Right hindlimb (tissue), 1 donor: ENCODE data around the gene KCNC2.
A peak's percentile ranks its signal among the peaks of the same experiment; 100 is the strongest.
"Not testable (repeated sequence)": the region's sequence is repeated elsewhere in the genome, so short reads cannot be mapped to it uniquely, and the experiment has no call there.

ENCODE experiments used
- DNase-seq: peaks from one replicate; pipeline ENCODE4 v3.0.0-alpha.2; 2018

The KCNC2 gene

GRCh38 chr12:75209812-75210138, at the start of gene KCNC2:
TSS of gene KCNC2 (minus strand) at chr12:75209839.
- DNase-seq, result no peak

- DNase-seq, result no peak
Measured at GRCh38 chr12:75259143-75259542, 49.5 kb upstream of the KCNC2 start.

- no peak for DNase-seq
Measured at GRCh38 chr12:75257510-75257909, 47.9 kb upstream of the KCNC2 start.

- no peak for DNase-seq
Measured at GRCh38 chr12:75245108-75245507, 35.5 kb upstream of the KCNC2 start.

GRCh38 chr12:75239987-75240386, 30.3 kb upstream of the KCNC2 start:
- DNase-seq, result no peak

GRCh38 chr12:75236206-75236605, 26.6 kb upstream of the KCNC2 start:
- no peak for DNase-seq

GRCh38 chr12:75227132-75227531, 17.5 kb upstream of the KCNC2 start:
- no peak for DNase-seq

GRCh38 chr12:75212072-75212471, 2.4 kb upstream of the KCNC2 start:
- DNase-seq, result no peak

GRCh38 chr12:75208856-75209811, 505 bp downstream of the KCNC2 start:
- DNase-seq, result peak; percentile 59

GRCh38 chr12:75207338-75208083, 2.1 kb downstream of the KCNC2 start:
- no peak for DNase-seq

- no peak for DNase-seq
Measured at GRCh38 chr12:75205558-75205957, 4.1 kb downstream of the KCNC2 start.

GRCh38 chr12:75196865-75197264, 12.8 kb downstream of the KCNC2 start:
- DNase-seq, result no peak

GRCh38 chr12:75196408-75196807, 13.2 kb downstream of the KCNC2 start:
- DNase-seq, result no peak

GRCh38 chr12:75194250-75194649, 15.4 kb downstream of the KCNC2 start:
- no peak for DNase-seq

GRCh38 chr12:75192196-75192595, 17.4 kb downstream of the KCNC2 start:
- no peak for DNase-seq

GRCh38 chr12:75190846-75191245, 18.8 kb downstream of the KCNC2 start:
- no peak for DNase-seq

- DNase-seq, result not testable (repeated sequence)
Measured at GRCh38 chr12:75185881-75186280, 23.8 kb downstream of the KCNC2 start.

- no peak for DNase-seq
Measured at GRCh38 chr12:75184516-75184915, 25.1 kb downstream of the KCNC2 start.

GRCh38 chr12:75183967-75184366, 25.7 kb downstream of the KCNC2 start:
- DNase-seq, result no peak

- DNase-seq, result no peak
Measured at GRCh38 chr12:75177997-75178396, 31.6 kb downstream of the KCNC2 start.

GRCh38 chr12:75172611-75173010, 37.0 kb downstream of the KCNC2 start:
- DNase-seq, result no peak

GRCh38 chr12:75170640-75171185, 38.9 kb downstream of the KCNC2 start:
- DNase-seq, result no peak

- no peak for DNase-seq
Measured at GRCh38 chr12:75162845-75163244, 46.8 kb downstream of the KCNC2 start.

- DNase-seq, result no peak
Measured at GRCh38 chr12:75161488-75161887, 48.2 kb downstream of the KCNC2 start.
